Heart left ventricle (tissue), 16 donors: ENCODE measurements around the gene COL6A1. TPM values are rescaled to one million over a fixed set of nuclear protein-coding genes. Genes with fewer than 3 reads are reported as not detected.

Source experiments
- ATAC-seq, 4 donors: fragments of 200-7000 bp; cut with Tn5 transposase; one replicate each; pipeline ENCODE4 v1.9.1; 2020 to 2022; ENCODE audit warnings: moderate library complexity in 4 of 4, mild to moderate bottlenecking in 3 of 4, moderate number of reproducible peaks in 1 of 4
- DNase-seq, 5 donors: peaks; one replicate each; pipeline ENCODE4 v3.0.0-alpha.2; 2020
- H3K27ac ChIP-seq, 12 donors: fragments of 200-600 bp; sonication (generic) in 4 of 12; one replicate each; pipeline versions ENCODE4 v1.5.0 to v1.8.0; 2016 to 2022; ENCODE audit warnings: mild to moderate bottlenecking in 2 of 12
- H3K27me3 ChIP-seq, 9 donors: fragments of 200-600 bp; sonication (generic) in 2 of 9; one replicate each; pipeline versions ENCODE4 v1.5.1 to v1.8.0; 2016 to 2022; ENCODE audit warnings: mild to moderate bottlenecking in 3 of 9
- H3K36me3 ChIP-seq, 9 donors: fragments of 200-600 bp; sonication (generic) in 2 of 9; one replicate each; pipeline versions ENCODE4 v1.5.0 to v1.8.0; 2018 to 2022; ENCODE audit warnings: mild to moderate bottlenecking in 2 of 9
- H3K4me1 ChIP-seq, 12 donors: fragments of 200-600 bp; sonication (generic) in 4 of 12; one replicate each; pipeline versions ENCODE4 v1.5.0 to v1.8.0; 2016 to 2022; ENCODE audit warnings: mild to moderate bottlenecking in 3 of 12
- H3K4me3 ChIP-seq, 12 donors: fragments of 200-600 bp; sonication (generic) in 4 of 12; one replicate each; pipeline versions ENCODE4 v1.5.0 to v1.8.0; 2017 to 2022; ENCODE audit warnings: mild to moderate bottlenecking in 9 of 12, moderate library complexity in 4 of 12
- H3K9me3 ChIP-seq, 12 donors: fragments of 200-600 bp; sonication (generic) in 4 of 12; one replicate each; pipeline versions ENCODE4 v1.5.0 to v1.8.0; 2016 to 2022; ENCODE audit warnings: mild to moderate bottlenecking in 1 of 12
- POLR2A ChIP-seq, 2 donors: fragments of 450-650 bp; IDR thresholded peaks; one replicate each; pipeline ENCODE4 v1.6.1; 2017; ENCODE audit warnings: antibody characterized with exemption in 2 of 2, mild to moderate bottlenecking in 2 of 2, moderate library complexity in 2 of 2
- WGBS, 4 donors: extraction: QIAGEN DNeasy Blood & Tissue Kit in 2 of 4; methylation state at CpG; one replicate each; pipeline versions ENCODE4 v1.1.5 to v1.1.7; 2013 to 2018; 5-methylcytosine and 5-hydroxymethylcytosine counted together
- intact Hi-C, 10 donors: fragments of 100-400 bp; cut with DNase I; formaldehyde crosslinking; loops; one replicate each; pipeline versions ENCODE4 v1.11.1 to v1.14.2; 2022
- polyA plus RNA-seq, 2 donors: library from polyadenylated mRNA; stranded (reverse); fragments of 200-250 nt; gene quantifications; one replicate each; pipeline ENCODE4 v1.2.3, GENCODE V29; 2013
- total RNA-seq, 9 donors: library from RNA; depleted of rRNA in 2 of 9; stranded (reverse); fragments of >200 nt in 2 of 9; fragmentation: NEBNext Ultra II Directional in 3 of 9; extraction: Animal tissue kit (Norgen Biotek cat#: 25700) in 3 of 9; gene quantifications; one replicate each; pipeline versions ENCODE4 v1.1.0 to v1.2.4, GENCODE V29; 2016 to 2023
- TF ChIP-seq, protein P1 (sequence below), 12 donors: fragments of 200-600 bp; sonication (generic) in 4 of 12; IDR thresholded peaks; one replicate each; pipeline versions ENCODE4 v1.5.0 to v1.8.0; 2018 to 2022; ENCODE audit warnings: antibody characterized with exemption in 12 of 12, mild to moderate bottlenecking in 5 of 12
- donor health status: ischemic (EF 13 %, LVEDD 7.1; RV severe dilation, severe dysfunction).
- donor health status: healthy with polysubstance abuse.
- donor health status: DM: no; HTN: yes; CAD: no.
- donor health status: DM: no; HTN: no; CAD: no.
- donor health status: ischemic (EF 25% LVEDD 6.9; RV normal size, moderate dysfunction).
- donor health status: ischemic (EF 25% LVEDD 5.7; RV mildly dilated, moderate dysfunction).
- donor health status: healthy.
- donor health status: DM: yes; HTN: yes; CAD: no.
- donor health status: ischemic (EF 35%, LVEDD 5.7; RV mildly dilated, moderate dysfunction).
- donor health status: nonischemic (EF 11% LVEDD 7.7; RV severe dilation, severe dysfunction).
- donor health status: DM: yes; HTN: yes; CAD: no.
- donor health status: PGD.
- donor health status: ischemic (EF 29% LVEDD 5.4; RV normal size, mild dysfunction).
- donor health status: nonischemic (EF 23%, LVEDD 6.1; RV moderate dilation, normal function).

Gene COL6A1
- total and polyA plus RNA-seq, 11 donors = 92.4 to 385 (median 149) TPM

DNA sequence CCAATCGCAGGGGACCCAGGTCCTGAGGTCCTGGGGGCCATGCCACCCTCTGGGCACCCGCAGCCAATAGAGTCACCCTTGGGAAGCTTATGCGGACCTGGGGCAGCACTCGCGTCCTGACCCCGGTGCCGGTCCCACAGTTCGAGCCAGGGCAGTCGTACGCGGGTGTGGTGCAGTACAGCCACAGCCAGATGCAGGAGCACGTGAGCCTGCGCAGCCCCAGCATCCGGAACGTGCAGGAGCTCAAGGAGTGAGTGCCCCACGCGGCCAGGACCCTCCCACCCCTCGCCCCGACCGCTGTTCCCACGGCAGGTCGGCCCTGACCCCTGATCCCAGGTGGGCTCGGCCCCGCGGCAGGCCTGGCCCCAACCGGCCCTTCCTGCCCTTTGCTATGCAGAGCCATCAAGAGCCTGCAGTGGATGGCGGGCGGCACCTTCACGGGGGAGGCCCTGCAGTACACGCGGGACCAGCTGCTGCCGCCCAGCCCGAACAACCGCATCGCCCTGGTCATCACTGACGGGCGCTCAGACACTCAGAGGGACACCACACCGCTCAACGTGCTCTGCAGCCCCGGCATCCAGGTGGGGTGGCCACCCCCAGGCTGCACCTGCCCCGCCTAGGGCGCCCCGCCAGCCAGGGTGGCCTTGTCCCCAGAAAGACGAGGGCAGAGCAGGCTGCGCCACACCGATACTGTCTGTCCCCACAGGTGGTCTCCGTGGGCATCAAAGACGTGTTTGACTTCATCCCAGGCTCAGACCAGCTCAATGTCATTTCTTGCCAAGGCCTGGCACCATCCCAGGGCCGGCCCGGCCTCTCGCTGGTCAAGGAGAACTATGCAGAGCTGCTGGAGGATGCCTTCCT lies 20.5 kb downstream of the COL6A1 start:
- peak in 4 of 5 donors; percentile 21 to 65 (median 25) for DNase-seq
- no peak for ATAC-seq
- Histone ChIP-seq H3K4me1 (no peaks in the 10 kb centered on the region), H3K36me3 (peaks cover 2 to 71% (median 54%) of the 10 kb centered on the region in 9 donors), H3K27ac (peak overlapping the region in 1 of 12 donors; percentile 80), H3K4me3 (no peak overlapping the region), H3K27me3 (no peaks in the 10 kb centered on the region), H3K9me3 (no peaks in the 10 kb centered on the region)
- 83 to 94% (median 88%) methylated on average over 4 to 51 of the region's 51 CpGs for WGBS, 4 donors
- intact Hi-C loops = no loop called here
- no peak for TF ChIP-seq POLR2A (IDR thresholded peaks at IDR 0.05)
- TF ChIP-seq, protein P1, sequence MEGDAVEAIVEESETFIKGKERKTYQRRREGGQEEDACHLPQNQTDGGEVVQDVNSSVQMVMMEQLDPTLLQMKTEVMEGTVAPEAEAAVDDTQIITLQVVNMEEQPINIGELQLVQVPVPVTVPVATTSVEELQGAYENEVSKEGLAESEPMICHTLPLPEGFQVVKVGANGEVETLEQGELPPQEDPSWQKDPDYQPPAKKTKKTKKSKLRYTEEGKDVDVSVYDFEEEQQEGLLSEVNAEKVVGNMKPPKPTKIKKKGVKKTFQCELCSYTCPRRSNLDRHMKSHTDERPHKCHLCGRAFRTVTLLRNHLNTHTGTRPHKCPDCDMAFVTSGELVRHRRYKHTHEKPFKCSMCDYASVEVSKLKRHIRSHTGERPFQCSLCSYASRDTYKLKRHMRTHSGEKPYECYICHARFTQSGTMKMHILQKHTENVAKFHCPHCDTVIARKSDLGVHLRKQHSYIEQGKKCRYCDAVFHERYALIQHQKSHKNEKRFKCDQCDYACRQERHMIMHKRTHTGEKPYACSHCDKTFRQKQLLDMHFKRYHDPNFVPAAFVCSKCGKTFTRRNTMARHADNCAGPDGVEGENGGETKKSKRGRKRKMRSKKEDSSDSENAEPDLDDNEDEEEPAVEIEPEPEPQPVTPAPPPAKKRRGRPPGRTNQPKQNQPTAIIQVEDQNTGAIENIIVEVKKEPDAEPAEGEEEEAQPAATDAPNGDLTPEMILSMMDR (IDR thresholded peaks at IDR 0.05) = no peak

DNA sequence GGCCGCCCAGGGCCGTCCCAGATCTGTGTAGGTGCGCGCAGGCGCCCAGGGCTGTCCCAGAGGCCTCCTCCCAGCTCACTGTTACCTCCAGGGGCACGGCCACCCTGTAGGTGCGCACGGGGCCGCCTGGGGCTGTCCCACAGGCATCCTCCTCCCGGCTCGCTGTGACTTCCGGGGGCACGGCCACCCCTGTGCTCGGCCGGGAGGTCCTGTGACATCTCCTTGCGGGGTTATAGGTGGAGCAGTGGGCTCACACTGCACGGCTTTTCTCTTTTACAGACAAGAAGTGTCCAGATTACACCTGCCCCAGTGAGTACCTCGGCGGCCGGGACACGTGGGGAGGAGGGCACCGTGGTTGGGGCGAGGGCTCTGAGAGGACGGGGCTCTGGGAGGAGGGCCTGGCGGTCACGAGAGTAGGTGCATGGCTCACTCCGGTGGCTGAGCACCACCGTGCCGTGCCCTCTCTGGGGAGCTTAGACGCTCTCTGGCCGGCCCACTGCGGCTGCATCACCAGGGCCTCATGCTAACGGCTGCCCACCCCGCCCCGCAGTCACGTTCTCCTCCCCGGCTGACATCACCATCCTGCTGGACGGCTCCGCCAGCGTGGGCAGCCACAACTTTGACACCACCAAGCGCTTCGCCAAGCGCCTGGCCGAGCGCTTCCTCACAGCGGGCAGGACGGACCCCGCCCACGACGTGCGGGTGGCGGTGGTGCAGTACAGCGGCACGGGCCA lies 21.4 kb downstream of the COL6A1 start:
- WGBS, 4 donors = 93 to 95% (median 93%) methylated on average over 39 to 54 of the region's 54 CpGs
- intact Hi-C loops = no loop called here
- Histone ChIP-seq H3K27ac (peak overlapping the region in 1 of 12 donors; percentile 80), H3K36me3 (peaks cover 2 to 62% (median 44%) of the 10 kb centered on the region in 9 donors), H3K4me1 (no peaks in the 10 kb centered on the region), H3K27me3 (no peaks in the 10 kb centered on the region), H3K9me3 (peaks cover 0 to 2% (median 0%) of the 10 kb centered on the region in 12 donors), H3K4me3 (no peak overlapping the region)
- DNase-seq (peak in 3 of 5 donors; percentile 17 to 59 (median 18)), ATAC-seq (peak in 2 of 4 donors; percentile 3 to 4)
- TF ChIP-seq POLR2A (IDR thresholded peaks at IDR 0.05) = no peak
- TF ChIP-seq, protein P1 (IDR thresholded peaks at IDR 0.05) = no peak

DNA sequence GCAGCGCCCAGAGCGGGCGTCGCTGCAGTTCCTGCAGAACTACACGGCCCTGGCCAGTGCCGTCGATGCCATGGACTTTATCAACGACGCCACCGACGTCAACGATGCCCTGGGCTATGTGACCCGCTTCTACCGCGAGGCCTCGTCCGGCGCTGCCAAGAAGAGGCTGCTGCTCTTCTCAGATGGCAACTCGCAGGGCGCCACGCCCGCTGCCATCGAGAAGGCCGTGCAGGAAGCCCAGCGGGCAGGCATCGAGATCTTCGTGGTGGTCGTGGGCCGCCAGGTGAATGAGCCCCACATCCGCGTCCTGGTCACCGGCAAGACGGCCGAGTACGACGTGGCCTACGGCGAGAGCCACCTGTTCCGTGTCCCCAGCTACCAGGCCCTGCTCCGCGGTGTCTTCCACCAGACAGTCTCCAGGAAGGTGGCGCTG lies 22.0 kb downstream of the COL6A1 start:
- 92 to 96% (median 93%) methylated on average over 30 to 42 of the region's 42 CpGs for WGBS, 4 donors
- ATAC-seq (no peak), DNase-seq (peak in 3 of 5 donors; percentile 17 to 30 (median 23))
- no peaks in the 10 kb centered on the region for H3K27me3 ChIP-seq
- peaks cover 2 to 56% (median 39%) of the 10 kb centered on the region in 9 donors for H3K36me3 ChIP-seq
- H3K4me1 ChIP-seq = no peaks in the 10 kb centered on the region
- H3K9me3 ChIP-seq = peaks cover 0 to 7% (median 0%) of the 10 kb centered on the region in 12 donors
- TF ChIP-seq, protein P1 (IDR thresholded peaks at IDR 0.05) = no peak
- no peak for TF ChIP-seq POLR2A (IDR thresholded peaks at IDR 0.05)
- no peak overlapping the region for H3K4me3 ChIP-seq
- no peak overlapping the region for H3K27ac ChIP-seq
- intact Hi-C loops = no loop called here
